B cell (primary cell): ENCODE measurements around the gene ITPR1. TPM values are rescaled to one million over a fixed set of nuclear protein-coding genes. Genes with fewer than 3 reads are reported as not detected.

Experiments used
- ATAC-seq: fragments of 200-7000 bp; cut with Tn5 transposase; one replicate; pipeline ENCODE4 v1.10.0; 2021; ENCODE audit warnings: low read depth, mild to moderate bottlenecking, moderate number of reproducible peaks, moderate library complexity
- CTCF ChIA-PET: fragments of 350-600 bp; sonication (Branson Sonifier 250); formaldehyde crosslinking; loops from one replicate; lab custom pipeline; 2021; ENCODE audit warnings: antibody characterized with exemption, inconsistent platforms; lab: Charles Lee
- POLR2A ChIA-PET: fragments of 350-600 bp; sonication (Branson Sonifier 250); formaldehyde crosslinking; loops from one replicate; lab custom pipeline; 2021; ENCODE audit warnings: antibody characterized with exemption; lab: Charles Lee
- DNase-seq: peaks from one replicate; pipeline ENCODE4 v3.0.0; 2013
- H2AFZ ChIP-seq: 2 replicates; pipeline ENCODE4 v1.6.1; 2012; ENCODE audit warnings: mild to moderate bottlenecking, low read depth, low read length; ENCODE audit not compliant: insufficient read depth, poor library complexity, severe bottlenecking
- H3K27ac ChIP-seq, 2 donors: 1 replicate in 1 of 2; 2 replicates in 1 of 2; pipeline ENCODE4 v1.5.1; 2012 to 2013; ENCODE audit warnings: low read length in 2 of 2, mild to moderate bottlenecking in 2 of 2, moderate library complexity in 1 of 2
- H3K27me3 ChIP-seq, 4 experiments: fragments of 200-600 bp in 1 of 4; sonication (generic) in 1 of 4; replicated peaks in 1 of 4; 1 replicate in 2 of 4; 2 replicates in 2 of 4; pipeline versions ENCODE4 v1.6.1 to v1.7.0; 2013 to 2016; ENCODE audit warnings: low read length in 3 of 4, mild to moderate bottlenecking in 2 of 4, mixed read lengths in 1 of 4, moderate library complexity in 1 of 4; ENCODE audit not compliant: insufficient read depth in 4 of 4, control insufficient read depth in 3 of 4; ENCODE audit errors: control extremely low read depth in 1 of 4
- H3K36me3 ChIP-seq, 2 experiments: replicated peaks in 1 of 2; 1 replicate in 1 of 2; 2 replicates in 1 of 2; pipeline versions ENCODE4 v1.6.1 to v1.7.1; 2013; ENCODE audit warnings: low read length in 1 of 2; ENCODE audit not compliant: insufficient read depth in 2 of 2, control insufficient read depth in 1 of 2; ENCODE audit errors: control extremely low read depth in 1 of 2, extremely low read depth in 1 of 2
- H3K4me1 ChIP-seq, 2 donors: fragments of 200-600 bp in 1 of 2; sonication (generic) in 1 of 2; 1 replicate in 1 of 2; 2 replicates in 1 of 2; pipeline versions ENCODE4 v1.5.1 to v1.6.1; 2013 to 2017; ENCODE audit warnings: low read length in 2 of 2; ENCODE audit not compliant: control insufficient read depth in 2 of 2, insufficient read depth in 2 of 2
- H3K4me2 ChIP-seq: replicated peaks from 2 replicates; pipeline ENCODE3; 2012; ENCODE audit warnings: mild to moderate bottlenecking, low read depth, low read length; ENCODE audit not compliant: poor library complexity, severe bottlenecking
- H3K4me3 ChIP-seq, 5 experiments: fragments of 200-600 bp in 1 of 5; sonication (generic) in 1 of 5; 1 replicate in 3 of 5; 2 replicates in 2 of 5; pipeline versions ENCODE4 v1.5.1 to v1.7.0; 2011 to 2016; ENCODE audit warnings: low read length in 4 of 5, mild to moderate bottlenecking in 4 of 5, low read depth in 2 of 5, control low read depth in 1 of 5, moderate library complexity in 1 of 5; ENCODE audit not compliant: insufficient read depth in 1 of 5; ENCODE audit errors: control extremely low read depth in 1 of 5, extremely low read depth in 1 of 5
- H3K79me2 ChIP-seq: fragments of 200-600 bp; sonication (generic); one replicate; pipeline ENCODE4 v1.6.0; 2016; ENCODE audit warnings: low read length; ENCODE audit not compliant: control insufficient read depth, insufficient read depth
- H3K9ac ChIP-seq: fragments of 200-600 bp; sonication (generic); 2 replicates; pipeline ENCODE4 v1.6.1; 2017; ENCODE audit warnings: mild to moderate bottlenecking, low read length, moderate library complexity
- H3K9me3 ChIP-seq, 3 donors: one replicate each; pipeline versions ENCODE4 v1.6.1 to v1.7.1; 2013; ENCODE audit warnings: low read length in 2 of 3; ENCODE audit not compliant: control insufficient read depth in 2 of 3, insufficient read depth in 1 of 3; ENCODE audit errors: control extremely low read depth in 1 of 3
- H4K20me1 ChIP-seq: 2 replicates; pipeline ENCODE4 v1.6.0; 2012; ENCODE audit warnings: mild to moderate bottlenecking, low read length; ENCODE audit not compliant: insufficient read depth, control insufficient read depth, poor library complexity, severe bottlenecking
- H3K27ac Mint-ChIP-seq: one replicate; pipeline ENCODE4 v1.8.0; 2021; ENCODE audit warnings: mixed read lengths
- H3K27me3 Mint-ChIP-seq: one replicate; pipeline ENCODE4 v1.8.0; 2021; ENCODE audit warnings: mixed read lengths
- H3K4me1 Mint-ChIP-seq: one replicate; pipeline ENCODE4 v1.8.0; 2021; ENCODE audit warnings: mixed read lengths
- H3K4me3 Mint-ChIP-seq: one replicate; pipeline ENCODE4 v1.8.0; 2021; ENCODE audit warnings: mixed read lengths
- H3K9me3 Mint-ChIP-seq: one replicate; pipeline ENCODE4 v1.8.0; 2022; ENCODE audit warnings: mixed read lengths; ENCODE audit not compliant: insufficient read depth
- CTCF ChIP-seq: fragments of 200-600 bp; IDR thresholded peaks from one replicate; pipeline ENCODE4 v1.8.0; 2022; ENCODE audit warnings: antibody characterized with exemption, mild to moderate bottlenecking
- EZH2 ChIP-seq: IDR thresholded peaks from 2 replicates; pipeline ENCODE4 v1.6.1; 2012; ENCODE audit warnings: borderline replicate concordance, low read depth, mild to moderate bottlenecking, moderate library complexity, low read length; ENCODE audit not compliant: insufficient read depth, poor library complexity, severe bottlenecking
- WGBS: methylation state at CpG from one replicate; pipeline ENCODE4 v1.1.5; 2013; ENCODE audit warnings: missing lambda C conversion rate; ENCODE audit not compliant: insufficient coverage; 5-methylcytosine and 5-hydroxymethylcytosine counted together
- intact Hi-C: fragments of 100-400 bp; cut with micrococcal nuclease; formaldehyde crosslinking; loops from one replicate; pipeline ENCODE4 v1.10.0; 2022
- polyA plus RNA-seq: library from polyadenylated mRNA; depleted of rRNA; stranded (reverse); fragments of >200 nt; gene quantifications from 2 replicates; pipeline ENCODE4 v1.2.3, GENCODE V29; 2012
- total RNA-seq, 2 donors: library from RNA; stranded (reverse); fragments of 120-200 nt in 1 of 2; gene quantifications; 1 replicate in 1 of 2; 2 replicates in 1 of 2; pipeline versions ENCODE4 v1.2.3 to v1.2.4, GENCODE V29; 2013 to 2022

The ITPR1 gene
- total and polyA plus RNA-seq, 2 donors (not counting 1 experiment from before 2014, with no cell fraction given) = 64.0 to 332 TPM

GRCh38 chr3:4574426-4574965 lies 81.3 kb downstream of the ITPR1 start:
- H3K36me3 ChIP-seq = peaks cover 0 to 6% of the 10 kb centered on the region in 2 experiments
- CTCF ChIA-PET = interaction anchor here (4.9 kb wide), 1 partner anchor 224 kb away, joined by 32 read pairs; no protein-coding TSS in a partner anchor
- H4K20me1 ChIP-seq = peaks cover 97% of the 10 kb centered on the region
- DNase-seq (no peak), ATAC-seq (no peak)
- WGBS = 100% methylated on average over 4 of the region's 6 CpGs
- no peaks in the 10 kb centered on the region for H3K9me3 Mint-ChIP-seq
- TF ChIP-seq CTCF (no peak), EZH2 (no peak)
- POLR2A ChIA-PET = no interaction called here
- H3K4me2 ChIP-seq = no peak overlapping the region
- H3K79me2 ChIP-seq = peaks cover 97% of the 10 kb centered on the region
- no peak overlapping the region for H3K4me3 ChIP-seq
- peaks cover 0 to 4% of the 10 kb centered on the region in 2 donors for H3K4me1 ChIP-seq
- no peaks in the 10 kb centered on the region for H3K27me3 ChIP-seq
- no peaks in the 10 kb centered on the region for H3K9me3 ChIP-seq
- intact Hi-C loops = no loop called here
- H3K27ac ChIP-seq = no peak overlapping the region
- no peak overlapping the region for H3K4me3 Mint-ChIP-seq
- no peaks in the 10 kb centered on the region for H3K27me3 Mint-ChIP-seq
- H2AFZ ChIP-seq = no peak overlapping the region
- no peak overlapping the region for H3K9ac ChIP-seq
- no peak overlapping the region for H3K27ac Mint-ChIP-seq
- peaks cover 69% of the 10 kb centered on the region for H3K4me1 Mint-ChIP-seq

DNA sequence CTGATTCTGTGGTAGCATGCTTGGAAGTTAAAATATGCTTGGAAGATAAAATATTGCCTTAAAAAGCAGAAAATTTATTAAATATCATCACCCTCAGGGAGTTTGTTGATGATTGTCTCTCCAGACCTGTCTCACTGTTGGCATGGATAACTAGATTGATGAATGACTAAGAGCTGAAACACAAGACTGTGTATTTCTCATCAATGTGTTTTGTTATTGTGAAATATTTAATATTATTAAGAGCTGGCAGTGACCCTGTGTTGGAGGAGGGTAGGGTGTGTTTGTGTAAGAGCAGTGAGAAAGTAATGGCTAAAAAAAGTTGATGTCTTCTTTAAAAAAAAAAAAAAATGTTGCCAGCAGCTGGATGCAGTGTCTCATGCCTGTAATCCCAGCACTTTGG lies 82.2 kb downstream of the ITPR1 start:
- H3K36me3 ChIP-seq = peaks cover 0 to 6% of the 10 kb centered on the region in 2 experiments
- H3K27me3 ChIP-seq = no peaks in the 10 kb centered on the region
- peaks cover 3 to 6% of the 10 kb centered on the region in 2 donors for H3K4me1 ChIP-seq
- POLR2A ChIA-PET = no interaction called here
- no peak for DNase-seq
- H3K9me3 ChIP-seq = no peaks in the 10 kb centered on the region
- H3K4me2 ChIP-seq = no peak overlapping the region
- no peak for ATAC-seq
- peak overlapping the region; percentile 5 for H3K27ac Mint-ChIP-seq
- peaks cover 97% of the 10 kb centered on the region for H3K79me2 ChIP-seq
- H3K4me3 Mint-ChIP-seq = no peak overlapping the region
- CTCF ChIA-PET = interaction anchor here (1.2 kb wide), 1 partner anchor 224 kb away, joined by 4 read pairs; no protein-coding TSS in a partner anchor
- no peak overlapping the region for H3K9ac ChIP-seq
- no peaks in the 10 kb centered on the region for H3K27me3 Mint-ChIP-seq
- H3K27ac ChIP-seq = peak overlapping the region in 1 of 2 donors; percentile 20
- TF ChIP-seq EZH2 (no peak), CTCF (no peak)
- peaks cover 97% of the 10 kb centered on the region for H4K20me1 ChIP-seq
- H3K9me3 Mint-ChIP-seq = no peaks in the 10 kb centered on the region
- no peak overlapping the region for H2AFZ ChIP-seq
- no peak overlapping the region for H3K4me3 ChIP-seq
- intact Hi-C loops = no loop called here
- H3K4me1 Mint-ChIP-seq = peaks cover 68% of the 10 kb centered on the region
